ENCODE data around the gene ABHD17C.
"Not testable (repeated sequence)": the region's sequence is repeated elsewhere in the genome, so short reads cannot be mapped to it uniquely, and the experiment has no call there.

GRCh38 chr15:80647424-80647823, 47.7 kb upstream of the ABHD17C start:
- not testable (repeated sequence) for TF ChIP-seq POLR2A, CTCF (IDR thresholded peaks at IDR 0.05)
